NCI-H524 (cell line): Measurements from ENCODE around the gene ACYP1.

Source experiments
- DNase-seq, 2 experiments: peaks; one replicate each; lab custom pipeline; 2025; lab: John Stamatoyannopoulos, UW

Gene ACYP1

DNA sequence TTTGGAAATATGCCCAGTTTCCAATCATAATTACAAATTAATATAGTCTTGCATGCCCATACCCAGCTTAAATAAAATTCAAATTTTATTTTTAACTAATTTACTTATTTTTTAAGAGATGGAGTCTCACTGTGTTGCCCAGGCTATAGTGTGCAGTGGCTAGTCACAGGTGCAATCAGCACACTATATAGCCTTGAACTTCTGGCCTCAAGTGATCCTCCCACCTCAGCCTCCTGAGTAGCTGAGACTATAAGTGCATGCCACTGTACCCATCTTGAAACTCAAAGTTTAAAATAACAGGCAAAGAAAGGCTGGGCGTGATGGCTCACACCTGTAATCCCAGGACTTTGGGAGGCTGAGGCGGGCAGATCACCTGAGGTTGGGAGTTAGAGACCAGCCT is 22.9 kb downstream of the ACYP1 start:
- no peak for DNase-seq

- no peak for DNase-seq
Observed at GRCh38 chr14:75040507-75040906, 23.3 kb downstream of the ACYP1 start.

DNA sequence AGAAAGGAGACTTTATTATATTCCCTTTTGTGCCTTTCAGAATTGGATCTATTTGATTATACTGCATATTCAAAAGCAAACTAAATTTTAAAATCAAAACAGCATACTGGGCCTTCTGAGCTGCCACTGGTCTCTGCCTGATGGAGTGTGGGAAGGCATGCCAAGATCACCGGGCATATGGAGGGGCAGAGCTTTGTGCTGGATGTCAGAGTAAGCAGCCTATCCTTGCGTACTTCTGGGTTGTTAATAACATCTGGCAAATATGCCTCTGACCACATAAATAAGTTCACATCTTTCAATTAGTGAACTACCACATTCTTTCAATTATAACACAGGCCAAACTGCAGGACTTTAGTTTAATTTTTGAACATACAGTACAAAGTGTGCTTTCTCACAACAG is 30.9 kb downstream of the ACYP1 start:
- no peak for DNase-seq

- no peak for DNase-seq
Observed at GRCh38 chr14:75030147-75030546, 33.7 kb downstream of the ACYP1 start.

- no peak for DNase-seq
Observed at GRCh38 chr14:75025876-75026275, 37.9 kb downstream of the ACYP1 start.

GRCh38 chr14:75025082-75025481 is 38.7 kb downstream of the ACYP1 start:
- no peak for DNase-seq

DNA sequence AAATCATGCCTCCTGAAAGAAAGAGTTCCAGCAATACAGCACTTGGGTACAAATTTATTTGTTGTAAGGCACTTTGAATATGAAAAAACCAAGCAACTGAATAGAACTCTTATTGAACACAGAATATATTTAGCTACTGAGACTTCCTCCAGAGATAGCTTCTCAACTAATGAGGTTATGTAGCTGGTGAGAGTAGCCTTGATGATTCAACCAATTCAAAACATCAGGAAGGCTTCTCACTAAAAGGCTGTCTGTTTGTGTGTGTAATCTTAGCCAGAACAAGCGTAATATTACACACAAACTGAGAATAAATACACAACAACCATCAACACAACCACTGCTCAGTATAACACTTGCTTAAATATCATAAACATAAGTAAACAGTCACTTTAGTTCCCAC is 40.7 kb downstream of the ACYP1 start:
- no peak for DNase-seq

GRCh38 chr14:75022655-75023054 is 41.2 kb downstream of the ACYP1 start:
- peak; percentile 16 to 64 for DNase-seq

GRCh38 chr14:75018694-75019093 is 45.1 kb downstream of the ACYP1 start:
- DNase-seq: no peak

- DNase-seq: no peak
Observed at GRCh38 chr14:75016815-75017214, 47.0 kb downstream of the ACYP1 start.

DNA sequence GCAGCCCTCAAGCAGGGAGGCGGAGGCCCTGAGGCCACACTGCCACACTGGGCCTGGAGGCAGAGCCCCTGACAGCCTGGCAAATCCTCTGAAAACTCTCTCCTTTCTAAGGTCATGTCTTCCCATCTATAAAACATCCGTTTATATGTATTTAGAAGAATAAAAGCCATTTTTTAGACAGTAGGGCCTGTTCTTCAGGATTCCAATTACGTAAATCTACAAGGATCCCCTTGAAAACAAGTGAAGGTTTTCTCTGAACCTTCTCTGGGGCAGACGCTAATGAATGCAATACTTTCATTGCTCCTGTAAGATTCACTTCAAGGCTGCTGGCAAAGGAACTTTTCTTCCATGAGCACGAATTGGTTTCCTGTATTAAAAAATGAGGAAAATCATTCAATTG is 48.3 kb downstream of the ACYP1 start:
- DNase-seq: no peak

GRCh38 chr14:75013290-75013689 is 50.5 kb downstream of the ACYP1 start:
- no peak for DNase-seq

- no peak for DNase-seq
Observed at GRCh38 chr14:75011356-75011994, 52.3 kb downstream of the ACYP1 start.

DNA sequence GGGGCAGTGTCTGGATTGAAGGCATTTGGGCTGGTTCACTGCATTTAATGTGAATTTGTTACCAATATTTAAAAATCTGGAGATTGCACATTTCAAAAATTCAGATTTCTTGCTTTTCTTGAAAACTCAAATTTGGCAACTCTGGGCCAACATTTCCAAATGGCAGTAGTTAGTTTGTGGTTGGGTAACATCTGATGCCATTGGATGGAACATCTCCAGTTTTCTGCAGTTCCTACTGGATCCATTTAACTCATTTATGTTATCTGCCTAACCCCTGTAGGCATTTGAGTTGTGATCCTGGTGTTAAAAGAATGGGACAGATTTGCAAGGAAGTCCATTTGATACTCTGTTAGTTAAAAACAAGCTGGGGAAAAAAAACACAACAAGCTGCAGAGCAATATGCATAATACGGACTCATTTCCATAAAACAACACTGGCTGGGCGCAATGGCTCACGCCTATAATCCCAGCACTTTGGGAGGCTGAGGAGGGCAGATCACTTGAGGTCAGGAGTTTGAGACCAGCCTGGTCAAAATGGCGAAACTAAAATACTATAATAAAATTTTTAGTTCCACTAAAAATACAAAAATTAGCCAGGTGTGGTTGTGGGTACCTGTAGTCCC is 53.2 kb downstream of the ACYP1 start:
- no peak for DNase-seq

GRCh38 chr14:75009176-75009575 is 54.6 kb downstream of the ACYP1 start:
- no peak for DNase-seq

GRCh38 chr14:75005357-75005756 is 58.5 kb downstream of the ACYP1 start:
- DNase-seq: no peak

DNA sequence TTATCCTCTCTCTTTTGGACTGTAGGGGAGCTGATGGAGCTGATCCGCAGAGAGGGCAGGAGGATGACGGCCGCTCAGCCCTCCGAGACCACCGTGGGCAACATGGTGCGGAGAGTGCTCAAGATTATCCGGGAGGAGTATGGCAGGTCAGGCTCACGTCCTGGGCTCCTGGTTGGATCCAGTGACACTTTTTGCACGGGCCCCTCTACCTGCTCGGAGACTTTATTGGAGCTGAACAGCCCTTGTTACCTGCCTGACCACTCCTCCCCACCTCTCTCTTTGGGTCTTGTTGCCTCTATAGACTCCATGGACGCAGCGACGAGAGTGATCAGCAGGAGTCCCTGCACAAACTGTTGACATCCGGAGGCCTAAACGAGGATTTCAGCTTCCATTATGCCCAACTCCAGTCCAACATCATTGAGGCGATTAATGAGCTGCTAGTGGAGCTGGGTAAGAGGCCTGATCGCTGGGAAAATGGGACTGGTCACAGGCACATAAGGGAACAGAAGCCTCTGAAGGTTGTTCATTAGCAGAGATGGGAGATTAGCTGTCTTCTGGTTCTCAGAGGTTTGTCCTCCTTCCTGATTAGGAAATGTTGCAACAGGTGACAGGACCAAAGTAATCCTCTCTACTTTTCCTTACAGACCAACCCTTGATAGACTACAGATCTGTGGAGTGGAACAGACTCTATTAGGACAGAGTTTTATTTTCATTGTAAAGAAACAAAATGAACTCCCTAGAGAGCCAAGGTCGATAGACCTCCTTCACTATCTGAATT is 60.4 kb downstream of the ACYP1 start:
- DNase-seq: no peak
